GM19043 (cell line): Measurements from ENCODE around the gene MS4A12.
"Not testable (repeated sequence)": the region's sequence is repeated elsewhere in the genome, so short reads cannot be mapped to it uniquely, and the experiment has no call there.

ENCODE experiments used
- ATAC-seq: cut with Tn5 transposase; IDR thresholded peaks from one replicate; pipeline ENCODE4 v1.9.1; 2021; ENCODE audit warnings: low read depth; ENCODE audit not compliant: unreplicated experiment

Gene MS4A12

GRCh38 chr11:60511393-60511792, 18.8 kb downstream of the MS4A12 start:
- ATAC-seq = no peak

DNA sequence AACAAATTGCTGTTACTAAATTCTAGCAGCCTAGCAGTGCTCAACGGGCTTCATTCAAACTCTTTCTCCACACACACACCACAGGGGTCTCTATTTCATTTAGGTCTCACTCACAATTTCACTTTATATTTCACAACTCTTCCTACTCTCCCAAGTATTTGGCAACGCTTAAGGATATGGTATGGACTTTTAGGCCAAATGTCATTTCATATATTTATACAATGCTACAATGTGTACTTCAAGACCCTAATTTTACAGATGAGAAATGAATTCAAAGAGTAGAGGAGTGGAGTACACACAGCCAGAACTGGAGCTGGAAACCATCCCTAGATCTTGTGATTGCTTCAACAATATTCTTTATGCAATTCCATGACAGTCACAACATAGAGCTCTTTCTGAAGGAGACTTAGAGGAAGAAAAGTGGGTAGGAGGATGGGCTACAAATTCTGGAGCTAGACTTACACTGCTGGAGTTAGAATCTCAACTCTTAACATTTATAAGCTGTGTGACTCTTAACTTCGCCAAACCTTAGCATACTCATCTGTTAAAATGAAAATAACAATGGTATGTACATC, 20.2 kb downstream of the MS4A12 start:
- no peak for ATAC-seq

GRCh38 chr11:60513496-60514460, 21.2 kb downstream of the MS4A12 start:
- ATAC-seq = no peak

DNA sequence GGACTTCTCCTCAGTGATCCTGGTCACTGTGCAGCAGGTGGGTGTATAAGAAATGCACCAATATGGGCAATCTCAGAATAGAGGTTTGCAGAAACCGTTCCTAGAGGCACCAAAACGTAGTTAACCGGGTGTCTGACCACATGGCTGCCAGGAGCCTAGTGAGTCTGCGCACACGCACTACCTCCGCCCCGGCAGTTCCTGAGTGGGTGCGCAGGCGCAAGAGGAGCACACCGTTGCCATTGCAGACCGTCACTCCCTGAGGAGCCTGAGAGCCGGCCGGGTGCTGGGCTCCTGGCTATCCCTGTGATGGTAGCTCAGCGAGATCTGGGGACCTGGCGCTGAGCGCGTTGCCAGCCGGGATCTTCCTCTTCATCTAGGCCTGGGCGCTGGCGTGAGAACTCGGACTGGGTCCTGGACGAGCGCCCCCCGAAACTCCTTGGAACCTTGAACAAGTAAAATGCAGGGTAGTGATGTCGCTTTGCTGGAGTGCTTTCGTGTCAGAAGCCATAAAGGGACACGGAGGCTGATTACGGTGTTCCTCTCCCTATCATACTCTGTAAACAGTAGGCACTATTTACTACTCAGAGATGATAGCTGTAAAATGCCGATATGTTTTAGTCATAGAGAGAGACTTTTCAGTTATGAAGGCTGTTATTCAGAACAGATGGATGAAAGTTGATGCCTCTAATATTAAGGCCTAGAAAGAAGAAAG, 22.7 kb downstream of the MS4A12 start, which contains the start of gene MS4A13:
TSS of gene MS4A13 (plus strand) at position 249 of the 712 bp plus-strand sequence. CDS start 2,692 bp downstream, outside the sequence.
- ATAC-seq = no peak

- ATAC-seq = no peak
Measured at GRCh38 chr11:60528465-60528864, 35.9 kb downstream of the MS4A12 start.

DNA sequence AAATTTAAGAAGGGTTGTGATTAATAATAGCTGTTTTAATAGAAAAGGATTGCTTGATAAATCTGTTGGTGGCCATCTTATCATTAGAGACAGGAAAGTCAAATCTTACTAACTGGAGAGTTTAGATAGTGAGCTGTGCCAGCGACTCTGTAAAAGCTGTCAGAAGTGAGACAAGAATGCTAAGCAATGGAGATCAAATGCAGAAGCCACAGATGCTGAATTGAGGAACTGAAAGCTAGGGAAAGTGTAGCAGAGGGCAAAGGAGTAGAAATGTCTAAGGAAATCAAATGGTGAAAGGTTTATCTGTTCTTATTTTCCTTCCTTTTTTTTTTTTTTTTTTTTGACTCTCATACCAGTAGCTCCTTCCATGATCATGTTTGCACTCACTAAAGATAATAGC, 36.4 kb downstream of the MS4A12 start:
- peak; percentile 74 for ATAC-seq

- no peak for ATAC-seq
Measured at GRCh38 chr11:60530454-60531100, 38.0 kb downstream of the MS4A12 start.

- ATAC-seq = not testable (repeated sequence)
Measured at GRCh38 chr11:60532383-60532782, 39.8 kb downstream of the MS4A12 start.

DNA sequence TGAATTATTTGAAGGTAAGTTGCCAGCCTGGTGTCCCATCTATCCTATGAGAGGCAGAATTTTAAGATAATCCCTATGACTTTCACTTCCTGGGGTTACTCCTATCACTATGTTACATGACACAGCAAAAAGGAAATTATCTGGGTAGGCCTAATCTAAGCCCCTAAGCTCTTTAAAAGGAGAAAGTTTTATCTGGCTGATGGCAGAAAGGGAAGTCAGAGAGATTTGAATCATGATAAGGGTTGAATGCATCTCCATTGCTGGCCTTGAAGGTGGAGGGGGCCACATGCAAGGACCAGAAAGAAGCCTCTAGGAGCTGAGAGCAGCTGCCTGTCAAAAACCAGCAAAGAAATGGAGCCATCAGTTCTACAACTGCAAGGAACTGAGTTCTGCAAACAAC, 46.0 kb downstream of the MS4A12 start:
- not testable (repeated sequence) for ATAC-seq

- no peak for ATAC-seq
Measured at GRCh38 chr11:60544077-60544476, 51.5 kb downstream of the MS4A12 start.
